Measurements from ENCODE around the gene CSF1R. TPM values are rescaled to one million over a fixed set of nuclear protein-coding genes. Genes with fewer than 3 reads are reported as not detected.

CSF1R gene
- total and polyA plus RNA-seq, 2 of the 4 experiments (the other 2 are of a cell fraction): 0.14 to 0.36 TPM

DNA sequence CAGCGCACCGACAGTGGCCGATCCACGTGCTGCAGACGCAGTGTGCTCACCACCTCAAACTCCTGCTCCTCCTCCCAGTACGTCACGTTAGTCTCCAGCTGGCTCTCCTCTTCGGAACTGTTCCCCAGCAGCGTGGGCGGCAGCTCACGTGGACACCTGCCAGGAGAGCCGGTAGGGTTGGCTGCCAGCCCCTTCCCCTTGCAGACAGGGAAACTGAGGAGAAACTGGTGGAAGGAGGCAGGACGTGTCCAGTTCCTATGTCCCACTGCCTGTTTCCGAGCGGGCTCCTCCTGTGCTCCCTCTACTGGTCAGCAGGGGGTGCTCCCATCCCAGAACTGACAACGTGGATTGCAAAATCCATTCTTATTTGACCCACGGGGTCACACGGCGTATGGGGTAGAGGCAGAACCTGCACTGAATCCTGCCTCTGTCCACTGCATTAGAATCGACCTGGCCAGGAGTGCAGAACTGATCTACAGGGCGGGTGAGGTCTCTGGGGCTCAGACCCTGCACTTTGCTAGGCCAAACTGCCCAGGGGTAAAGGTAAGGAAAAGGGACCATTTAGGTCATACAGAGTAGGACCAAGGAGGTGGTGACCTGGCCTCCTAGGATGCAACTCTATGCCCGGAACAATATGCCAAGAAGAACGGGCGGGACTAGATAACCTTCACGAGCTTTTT, 43.6 kb upstream of the CSF1R start (continued):
- TF ChIP-seq RCOR1 (IDR thresholded peaks at IDR 0.05; ENCODE audit: insufficient replicate concordance, low read length): no peak
- TF ChIP-seq RAD21 (IDR thresholded peaks at IDR 0.05; ENCODE audit: low read length): peak; percentile 96

GRCh38 chr5:150129454-150129812, 43.1 kb upstream of the CSF1R start:
- no TSS peak for BruUV-seq (replicated peaks)
- Histone ChIP-seq H2BK20ac (ENCODE audit: low read depth, low read length) (no peak overlapping the region), H2BK15ac (ENCODE audit: low read depth, low read length) (no peak overlapping the region; the same call in 2 of the 3 replicates), H2AFZ (replicated peaks; ENCODE audit: low read length, poor library complexity) (peak overlapping the region; percentile 58), H3K4ac (ENCODE audit: low read depth, low read length) (peak overlapping the region; percentile 65), H3K4me3 (ENCODE audit: insufficient read depth, low read depth, low read length) (no peak overlapping the region), H3K9ac (ENCODE audit: low read depth, low read length) (no peak overlapping the region), H3K14ac (replicated peaks; ENCODE audit: low read depth, low read length) (no peak overlapping the region), H4K8ac (ENCODE audit: low read depth in 2 of 2, low read length in 2 of 2) (peak overlapping the region; percentile 6 to 39; a peak in 2 of 4 replicates), H3K9me3 (ENCODE audit: control insufficient read depth, insufficient read depth, low read length) (no peaks in the 10 kb centered on the region), H3K27me3 (ENCODE audit: control insufficient read depth, insufficient read depth, low read length) (no peaks in the 10 kb centered on the region), H2AK5ac (ENCODE audit: low read depth, low read length) (peak overlapping the region; percentile 85; the same call in 1 of the 2 replicates), H2BK120ac (ENCODE audit: low read depth, low read length) (peak overlapping the region; percentile 37), H4K91ac (ENCODE audit: insufficient read depth, low read depth, low read length) (peak overlapping the region; percentile 77; the same call in 1 of the 2 replicates), H3K56ac (ENCODE audit: extremely low read depth, insufficient read depth, low read length) (no peak overlapping the region), H2AK9ac (replicated peaks; ENCODE audit: low read depth, low read length, poor library complexity) (peak overlapping the region; percentile 57), H3K9me1 (ENCODE audit: insufficient read depth, low read length) (peaks cover 14% of the 10 kb centered on the region), H4K5ac (ENCODE audit: low read depth, low read length) (peak overlapping the region; percentile 10; the same call in 1 of the 2 replicates), H3K4me2 (ENCODE audit: low read depth, low read length) (no peak overlapping the region), H3K23ac (ENCODE audit: low read depth, low read length) (no peak overlapping the region), H3K36me3 (ENCODE audit: control insufficient read depth, insufficient read depth, low read length) (peaks cover 90% of the 10 kb centered on the region), H3K4me1 (ENCODE audit: control insufficient read depth, insufficient read depth, low read length) (peaks cover 28% of the 10 kb centered on the region), H3K79me1 (ENCODE audit: low read depth in 1 of 2, low read length in 2 of 2) (peaks cover 37 to 86% of the 10 kb centered on the region in 2 experiments), H3K18ac (ENCODE audit: low read depth, low read length) (no peak overlapping the region), H4K20me1 (ENCODE audit: insufficient read depth, low read length) (no peaks in the 10 kb centered on the region), H3K27ac (ENCODE audit: insufficient read depth, low read length) (0 out of 2 replicates have a peak overlapping the region, but pooled peaks have one; percentile 18), H2BK5ac (ENCODE audit: low read depth, low read length, poor library complexity, severe bottlenecking) (peak overlapping the region; percentile 22)
- intact Hi-C loops (cut with micrococcal nuclease) (no loop called here), in situ Hi-C loops (cut with MboI; ENCODE audit: low sequenced_read_pairs) (loop anchor here (5.0 kb wide), 1 partner anchor 83 kb away; no protein-coding TSS in a partner anchor), dilution Hi-C loops (cut with HindIII; ENCODE audit: low sequenced_read_pairs, unreplicated experiment) (no loop called here)
- 89% methylated on average over 3 of the region's 8 CpGs; no CpG with 5 or more reads in 1 of the 2 experiments for WGBS, 2 experiments (ENCODE audit: extremely low coverage in 2 of 2, insufficient read length in 1 of 2)
- ChIA-PET CTCF (no interaction called here), POLR2A (ENCODE audit: unreplicated experiment) (no interaction called here)
- ATAC-seq (ENCODE audit: low read depth) (no peak), DNase-seq (no peak)
- no peak for TF ChIP-seq RAD21 (IDR thresholded peaks at IDR 0.05; ENCODE audit: low read length)
- TF ChIP-seq FOS (IDR thresholded peaks at IDR 0.05; ENCODE audit: low read depth, low read length): no peak
- no peak for TF ChIP-seq NFE2L2 (IDR thresholded peaks at IDR 0.05; ENCODE audit: low read depth, low read length)
- no peak for TF ChIP-seq CHD1 (IDR thresholded peaks at IDR 0.05; ENCODE audit: low read depth, low read length)
- TF ChIP-seq RCOR1 (IDR thresholded peaks at IDR 0.05; ENCODE audit: insufficient replicate concordance, low read length): no peak
- TF ChIP-seq, protein P1, sequence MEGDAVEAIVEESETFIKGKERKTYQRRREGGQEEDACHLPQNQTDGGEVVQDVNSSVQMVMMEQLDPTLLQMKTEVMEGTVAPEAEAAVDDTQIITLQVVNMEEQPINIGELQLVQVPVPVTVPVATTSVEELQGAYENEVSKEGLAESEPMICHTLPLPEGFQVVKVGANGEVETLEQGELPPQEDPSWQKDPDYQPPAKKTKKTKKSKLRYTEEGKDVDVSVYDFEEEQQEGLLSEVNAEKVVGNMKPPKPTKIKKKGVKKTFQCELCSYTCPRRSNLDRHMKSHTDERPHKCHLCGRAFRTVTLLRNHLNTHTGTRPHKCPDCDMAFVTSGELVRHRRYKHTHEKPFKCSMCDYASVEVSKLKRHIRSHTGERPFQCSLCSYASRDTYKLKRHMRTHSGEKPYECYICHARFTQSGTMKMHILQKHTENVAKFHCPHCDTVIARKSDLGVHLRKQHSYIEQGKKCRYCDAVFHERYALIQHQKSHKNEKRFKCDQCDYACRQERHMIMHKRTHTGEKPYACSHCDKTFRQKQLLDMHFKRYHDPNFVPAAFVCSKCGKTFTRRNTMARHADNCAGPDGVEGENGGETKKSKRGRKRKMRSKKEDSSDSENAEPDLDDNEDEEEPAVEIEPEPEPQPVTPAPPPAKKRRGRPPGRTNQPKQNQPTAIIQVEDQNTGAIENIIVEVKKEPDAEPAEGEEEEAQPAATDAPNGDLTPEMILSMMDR (conservative IDR thresholded peaks at IDR 0.05; ENCODE audit: low read depth, low read length): no peak
- TF ChIP-seq, protein P2, sequence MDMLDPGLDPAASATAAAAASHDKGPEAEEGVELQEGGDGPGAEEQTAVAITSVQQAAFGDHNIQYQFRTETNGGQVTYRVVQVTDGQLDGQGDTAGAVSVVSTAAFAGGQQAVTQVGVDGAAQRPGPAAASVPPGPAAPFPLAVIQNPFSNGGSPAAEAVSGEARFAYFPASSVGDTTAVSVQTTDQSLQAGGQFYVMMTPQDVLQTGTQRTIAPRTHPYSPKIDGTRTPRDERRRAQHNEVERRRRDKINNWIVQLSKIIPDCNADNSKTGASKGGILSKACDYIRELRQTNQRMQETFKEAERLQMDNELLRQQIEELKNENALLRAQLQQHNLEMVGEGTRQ (IDR thresholded peaks at IDR 0.05; ENCODE audit: low read depth, low read length): no peak
- no peak for TF ChIP-seq MXI1 (IDR thresholded peaks at IDR 0.05; ENCODE audit: borderline replicate concordance, low read depth, low read length)
- no peak for TF ChIP-seq CEBPB (IDR thresholded peaks at IDR 0.05; ENCODE audit: low read depth, low read length)
- no peak for TF ChIP-seq MAFK (IDR thresholded peaks at IDR 0.05; ENCODE audit: low read depth, low read length)
- TF ChIP-seq POLR2A (IDR thresholded peaks at IDR 0.05; ENCODE audit: low read depth, low read length): no peak
- TF ChIP-seq RFX5 (IDR thresholded peaks at IDR 0.05; ENCODE audit: low read depth, low read length): no peak
- no peak for TF ChIP-seq BHLHE40 (IDR thresholded peaks at IDR 0.05; ENCODE audit: low read depth, low read length)
- TF ChIP-seq SMC3 (IDR thresholded peaks at IDR 0.05; ENCODE audit: low read depth, low read length): no peak
